GM12878 (cell line): ENCODE data around the gene SLC30A7. TPM values are rescaled to one million over a fixed set of nuclear protein-coding genes. Genes with fewer than 3 reads are reported as not detected.

Source experiments
- ATAC-seq: fragments of 200-7000 bp; cut with Tn5 transposase; 3 replicates; pipeline ENCODE4 v1.9.1; 2020; ENCODE audit warnings: mild to moderate bottlenecking, moderate library complexity
- BruUV-seq: library from RNA; stranded (reverse); fragments of 400-500 nt; replicated peaks from 2 replicates; lab custom pipeline; 2021; lab: Mats Ljungman, UMichigan
- CTCF ChIA-PET: fragments of 300-600 bp; sonication (Branson Sonifier 250); formaldehyde crosslinking; extraction: SDS; loops from one replicate; lab custom pipeline; 2021; ENCODE audit warnings: inconsistent platforms; lab: Yijun Ruan, JAX
- POLR2A ChIA-PET: fragments of 350-600 bp; formaldehyde crosslinking; extraction: SDS; loops from one replicate; lab custom pipeline; 2021; ENCODE audit warnings: inconsistent platforms; lab: Charles Lee
- RAD21 ChIA-PET: fragments of 300-600 bp; sonication (Branson Sonifier 250); formaldehyde crosslinking; loops from one replicate; lab custom pipeline; 2023; ENCODE audit warnings: antibody characterized with exemption; ENCODE audit not compliant: unreplicated experiment; lab: Charles Lee
- SMC1A ChIA-PET: fragments of 300-600 bp; sonication (Branson Sonifier 250); formaldehyde crosslinking; loops from one replicate; lab custom pipeline; 2023; ENCODE audit not compliant: unreplicated experiment, uncharacterized antibody; lab: Charles Lee
- DNase-seq: peaks from one replicate; pipeline ENCODE4 v3.0.0-alpha.2; 2011; ENCODE audit warnings: low read depth, low spot score
- FAIRE-seq: peaks from 3 replicates; lab custom pipeline; 2011; peaks lifted over from hg19 to GRCh38; lab: Jason Lieb, UNC
- H2AFZ ChIP-seq: 2 replicates; pipeline ENCODE4 v1.6.0; 2011; ENCODE audit warnings: low read depth, low read length, control low read depth; ENCODE audit not compliant: control insufficient read depth
- H3K27ac ChIP-seq: 2 replicates; pipeline ENCODE4 v1.5.1; 2011; ENCODE audit warnings: control low read depth; ENCODE audit not compliant: control insufficient read depth, insufficient read depth
- H3K27me3 ChIP-seq, 2 experiments: replicated peaks in 1 of 2; 2 replicates each; pipeline versions ENCODE4 v1.6.0 to v1.6.1; 2011; ENCODE audit warnings: low read length in 1 of 2; ENCODE audit not compliant: control insufficient read depth in 2 of 2, insufficient read depth in 2 of 2
- H3K36me3 ChIP-seq, 2 experiments: 2 replicates each; pipeline ENCODE4 v1.5.1; 2011; ENCODE audit warnings: low read length in 1 of 2; ENCODE audit not compliant: control insufficient read depth in 2 of 2, insufficient read depth in 2 of 2
- H3K4me1 ChIP-seq: 2 replicates; pipeline ENCODE4 v1.6.1; 2011; ENCODE audit warnings: mild to moderate bottlenecking, low read length, moderate library complexity, mixed read lengths; ENCODE audit not compliant: control insufficient read depth, insufficient read depth
- H3K4me2 ChIP-seq: 2 replicates; pipeline ENCODE4 v1.6.0; 2011; ENCODE audit warnings: control low read depth; ENCODE audit not compliant: control insufficient read depth, insufficient read depth
- H3K4me3 ChIP-seq: fragments of 200-600 bp; sonication (generic); 2 replicates; pipeline ENCODE4 v1.5.1; 2016
- H3K79me2 ChIP-seq: 2 replicates; pipeline ENCODE4 v1.6.0; 2011; ENCODE audit warnings: low read length; ENCODE audit not compliant: control insufficient read depth, insufficient read depth
- H3K9ac ChIP-seq: 2 replicates; pipeline ENCODE4 v1.8.0; 2011; ENCODE audit warnings: low read length, control low read depth, mixed read lengths; ENCODE audit not compliant: control insufficient read depth, insufficient read depth
- H3K9me3 ChIP-seq: replicated peaks from 3 replicates; pipeline ENCODE4 v1.5.1; 2011; ENCODE audit warnings: mild to moderate bottlenecking, low read length; ENCODE audit not compliant: control insufficient read depth, insufficient read depth
- H4K20me1 ChIP-seq: 2 replicates; pipeline ENCODE4 v1.6.0; 2011; ENCODE audit not compliant: control insufficient read depth, insufficient read depth
- BCL11A ChIP-seq: IDR thresholded peaks from 2 replicates; pipeline ENCODE4 v1.6.1; 2011; ENCODE audit warnings: low read depth, low read length
- BHLHE40 ChIP-seq, 2 experiments: fragments of 450-650 bp in 1 of 2; IDR thresholded peaks; 2 replicates each; pipeline ENCODE4 v1.6.1; 2011 to 2017; ENCODE audit warnings: low read depth in 2 of 2, borderline replicate concordance in 1 of 2, improper control_type of control experiment in 1 of 2, low read length in 1 of 2, mild to moderate bottlenecking in 1 of 2
- BMI1 ChIP-seq: fragments of 450-650 bp; IDR thresholded peaks from 2 replicates; pipeline ENCODE4 v1.6.1; 2016; ENCODE audit warnings: mild to moderate bottlenecking, moderate library complexity, borderline replicate concordance
- E2F4 ChIP-seq: IDR thresholded peaks from 2 replicates; pipeline ENCODE4 v1.6.1; 2012; ENCODE audit warnings: low read depth, low read length, improper control_type of control experiment
- E2F8 ChIP-seq: fragments of 450-650 bp; IDR thresholded peaks from 2 replicates; pipeline ENCODE4 v1.6.1; 2018; ENCODE audit warnings: mild to moderate bottlenecking, low read depth, moderate library complexity; ENCODE audit not compliant: partially characterized antibody
- EED ChIP-seq: sonication (generic); IDR thresholded peaks from 2 replicates; pipeline ENCODE4 v1.6.1; 2016; ENCODE audit warnings: antibody characterized with exemption, low read depth
- NKRF ChIP-seq: fragments of 450-650 bp; conservative IDR thresholded peaks from 2 replicates; pipeline ENCODE4 v1.6.1; 2017; ENCODE audit warnings: mild to moderate bottlenecking, moderate library complexity
- PAX8 ChIP-seq: fragments of 450-650 bp; IDR thresholded peaks from 2 replicates; pipeline ENCODE4 v1.6.1; 2017; ENCODE audit warnings: mild to moderate bottlenecking, moderate library complexity
- SKIL ChIP-seq: fragments of 450-650 bp; IDR thresholded peaks from 2 replicates; pipeline ENCODE4 v1.6.1; 2017; ENCODE audit warnings: mild to moderate bottlenecking, low read depth, inconsistent platforms; ENCODE audit not compliant: poor library complexity, severe bottlenecking
- STAT3 ChIP-seq: IDR thresholded peaks from 2 replicates; pipeline ENCODE4 v1.6.1; 2011; ENCODE audit warnings: low read depth, low read length, improper control_type of control experiment
- SUZ12 ChIP-seq: fragments of 200-600 bp; sonication (generic); IDR thresholded peaks from one replicate; pipeline ENCODE4 v1.6.1; 2018; ENCODE audit warnings: antibody characterized with exemption, mild to moderate bottlenecking; ENCODE audit not compliant: unreplicated experiment
- USF2 ChIP-seq: IDR thresholded peaks from 2 replicates; pipeline ENCODE4 v1.6.1; 2011; ENCODE audit warnings: low read depth, low read length, improper control_type of control experiment, borderline replicate concordance
- ZNF622 ChIP-seq: fragments of 450-650 bp; IDR thresholded peaks from 2 replicates; pipeline ENCODE4 v1.6.1; 2017; ENCODE audit warnings: mild to moderate bottlenecking, inconsistent platforms
- WGBS: methylation state at CpG from one replicate; pipeline ENCODE4 v1.1.6; 2016; ENCODE audit warnings: low lambda C conversion rate; ENCODE audit not compliant: insufficient replicate concordance, insufficient coverage; ENCODE audit errors: missing lambda C conversion rate; 5-methylcytosine and 5-hydroxymethylcytosine counted together
- in situ Hi-C: fragments of 300-500 bp; cut with MboI; formaldehyde crosslinking; loops from 9 replicates; pipeline ENCODE4 v1.14.3; 2018; ENCODE audit warnings: mixed read lengths
- intact Hi-C: fragments of 100-400 bp; cut with micrococcal nuclease; formaldehyde crosslinking; loops from one replicate; pipeline ENCODE4 v1.14.2; 2022; ENCODE audit not compliant: unreplicated experiment
- polyA plus RNA-seq, 11 experiments: library from polyadenylated mRNA; depleted of rRNA in 4 of 11; unstranded in 6 of 11; stranded (reverse) in 5 of 11; fragments of >200 nt; fragmentation: Nextera tagmentation in 4 of 11; fragmentation: Illumina TruSeq in 1 of 11; extraction: Ambion mirVana in 4 of 11; extraction: Trizol in 1 of 11; gene quantifications; 1 replicate in 1 of 11; 2 replicates in 10 of 11; pipeline versions ENCODE4 v1.2.1 to v1.2.3, GENCODE V29; 2011 to 2016; ENCODE audit warnings: inconsistent platforms in 2 of 11, missing spikeins in 2 of 11, low read depth in 1 of 11
- total RNA-seq, 4 experiments: library from RNA; depleted of rRNA in 3 of 4; stranded (reverse); fragments of >200 nt in 3 of 4; fragmentation: Illumina TruSeq in 1 of 4; extraction: Trizol in 1 of 4; gene quantifications; 2 replicates each; pipeline versions ENCODE4 v1.2.1 to v1.2.3, GENCODE V29; 2013 to 2021

The SLC30A7 gene
- total and polyA plus RNA-seq, 10 of the 15 experiments (the other 5 are each of a cell fraction or from before 2014, with no cell fraction given): 4.4 to 23.3 (median 16.9) TPM

- Histone ChIP-seq H3K79me2 (no peaks in the 10 kb centered on the region), H3K4me2 (no peak overlapping the region), H3K4me1 (no peaks in the 10 kb centered on the region), H3K4me3 (no peak overlapping the region), H3K36me3 (peaks cover 0 to 12% of the 10 kb centered on the region in 2 experiments; a peak in 2 of 4 replicates), H3K9me3 (no peaks in the 10 kb centered on the region), H3K9ac (no peak overlapping the region), H3K27me3 (no peaks in the 10 kb centered on the region), H4K20me1 (no peaks in the 10 kb centered on the region), H2AFZ (no peak overlapping the region), H3K27ac (no peak overlapping the region)
- FAIRE-seq (no peak), DNase-seq (no peak), ATAC-seq (no peak)
- POLR2A ChIA-PET: no interaction called here
- SMC1A ChIA-PET: interaction anchor here (0.8 to 1.1 kb wide), 2 partner anchors 11 to 34 kb away, joined by 3 read pairs; no protein-coding TSS in a partner anchor
- in situ Hi-C loops: no loop called here
- TF ChIP-seq ZNF622: no peak
- no peak for TF ChIP-seq USF2
- TF ChIP-seq BHLHE40 (IDR thresholded peaks at IDR 0.05; ENCODE audit: borderline replicate concordance in 1 of 2, low read depth in 2 of 2, low read length in 1 of 2): no peak
- TF ChIP-seq E2F8: no peak
- TF ChIP-seq PAX8: no peak
- no peak for TF ChIP-seq EED
- no peak for TF ChIP-seq E2F4
- no peak for TF ChIP-seq BCL11A
- TF ChIP-seq SUZ12: no peak
- TF ChIP-seq STAT3: no peak
- TF ChIP-seq NKRF: no peak
- no peak for TF ChIP-seq BMI1
- no peak for TF ChIP-seq SKIL
- CTCF ChIA-PET: interaction anchor here (0.7 kb wide), 1 partner anchor 36 kb away, joined by 3 read pairs; no protein-coding TSS in a partner anchor
- RAD21 ChIA-PET: no interaction called here
- WGBS: 100% methylated on average over 1 of the region's 1 CpG
- BruUV-seq: no TSS peak
- intact Hi-C loops: no loop called here
Observed at GRCh38 chr1:100976936-100977335, 81.0 kb downstream of the SLC30A7 start.
